ENCODE data around the gene MGAT3.

DNA sequence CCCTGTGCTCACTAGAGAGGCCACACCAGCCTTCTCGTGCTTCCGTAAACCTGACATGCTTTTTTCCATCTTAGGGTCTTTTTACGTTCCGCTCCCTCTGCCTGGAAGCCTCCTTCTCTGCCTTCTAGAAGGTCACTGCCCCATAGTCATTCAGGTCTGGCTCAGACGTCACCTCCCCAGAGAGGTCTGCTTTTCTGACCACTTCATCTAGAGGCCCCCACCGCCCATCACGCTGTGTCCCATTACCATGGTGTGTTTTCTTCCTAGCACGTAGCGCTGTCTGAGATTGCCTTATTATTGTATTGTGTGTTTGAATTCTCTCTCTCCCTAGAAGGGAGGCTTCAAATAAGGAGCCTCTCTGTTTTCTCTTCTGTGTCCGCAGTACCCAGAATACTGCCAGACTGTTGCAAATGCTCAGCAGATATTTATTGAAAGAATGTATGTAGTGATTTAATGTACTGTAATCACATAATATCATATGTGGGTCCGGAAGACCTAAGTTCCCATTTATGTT, 47.2 kb upstream of the MGAT3 start:
- TF ChIP-seq, protein P1, sequence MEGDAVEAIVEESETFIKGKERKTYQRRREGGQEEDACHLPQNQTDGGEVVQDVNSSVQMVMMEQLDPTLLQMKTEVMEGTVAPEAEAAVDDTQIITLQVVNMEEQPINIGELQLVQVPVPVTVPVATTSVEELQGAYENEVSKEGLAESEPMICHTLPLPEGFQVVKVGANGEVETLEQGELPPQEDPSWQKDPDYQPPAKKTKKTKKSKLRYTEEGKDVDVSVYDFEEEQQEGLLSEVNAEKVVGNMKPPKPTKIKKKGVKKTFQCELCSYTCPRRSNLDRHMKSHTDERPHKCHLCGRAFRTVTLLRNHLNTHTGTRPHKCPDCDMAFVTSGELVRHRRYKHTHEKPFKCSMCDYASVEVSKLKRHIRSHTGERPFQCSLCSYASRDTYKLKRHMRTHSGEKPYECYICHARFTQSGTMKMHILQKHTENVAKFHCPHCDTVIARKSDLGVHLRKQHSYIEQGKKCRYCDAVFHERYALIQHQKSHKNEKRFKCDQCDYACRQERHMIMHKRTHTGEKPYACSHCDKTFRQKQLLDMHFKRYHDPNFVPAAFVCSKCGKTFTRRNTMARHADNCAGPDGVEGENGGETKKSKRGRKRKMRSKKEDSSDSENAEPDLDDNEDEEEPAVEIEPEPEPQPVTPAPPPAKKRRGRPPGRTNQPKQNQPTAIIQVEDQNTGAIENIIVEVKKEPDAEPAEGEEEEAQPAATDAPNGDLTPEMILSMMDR (IDR thresholded peaks at IDR 0.05; ENCODE audit: low read length), result no peak
- no peak for TF ChIP-seq EZH2phosphoT487 (IDR thresholded peaks at IDR 0.05; ENCODE audit: low read length)

Data from MM.1S (cell line).